ENCODE results near the gene GRIK4. TPM values are rescaled to one million over a fixed set of nuclear protein-coding genes. Genes with fewer than 3 reads are reported as not detected.

Gene GRIK4
- total and polyA plus RNA-seq, 11 donors = 0.04 to 0.45 (median 0.12) TPM; not detected in 6

DNA sequence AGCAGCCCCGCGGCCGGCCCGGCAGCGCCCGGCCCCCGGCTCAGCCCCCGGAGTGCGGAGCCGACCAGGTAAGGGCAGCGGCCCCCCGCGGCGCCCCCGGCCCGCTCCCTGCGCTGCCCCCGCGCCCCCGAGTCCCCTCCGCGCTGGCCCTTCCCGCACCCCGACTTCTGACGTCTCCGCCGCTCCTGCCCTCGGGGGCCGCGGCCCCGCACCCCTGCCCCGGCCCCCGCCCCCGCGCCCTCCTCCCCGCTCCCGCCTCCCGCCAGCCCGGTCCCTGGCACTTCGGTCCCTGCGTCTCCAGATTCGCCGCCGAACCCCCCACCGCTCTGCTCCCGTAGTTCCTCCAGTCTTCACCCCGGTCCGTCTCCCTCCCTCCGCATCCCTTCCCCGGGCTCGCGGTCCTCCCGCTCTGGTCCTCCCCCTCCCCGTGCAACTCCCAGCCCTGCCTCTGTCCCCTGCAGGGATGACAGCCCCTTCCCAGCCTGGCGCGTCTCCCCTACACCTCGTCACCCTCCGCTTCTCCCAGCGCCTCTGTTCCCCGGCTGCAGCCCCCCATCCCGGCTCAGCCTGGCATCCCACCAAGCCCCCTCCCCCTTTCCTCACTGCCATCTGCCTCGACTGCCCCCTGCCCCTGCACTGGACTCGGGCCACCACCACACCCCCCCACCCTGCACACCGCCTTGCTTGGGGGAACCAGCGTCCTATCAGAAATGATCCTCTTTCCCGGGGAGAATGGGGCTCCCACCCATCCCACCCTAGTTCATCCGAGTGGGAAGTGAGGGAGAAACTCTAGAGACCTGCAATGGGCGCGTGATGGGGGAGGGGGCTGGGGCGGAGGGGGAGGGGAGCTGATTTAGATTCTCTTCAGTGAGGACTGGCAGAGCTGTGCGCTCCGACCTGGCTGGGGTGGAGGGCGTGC is 531 bp downstream of the GRIK4 start:
- no peak for TF ChIP-seq POLR2A (IDR thresholded peaks at IDR 0.05)
- TF ChIP-seq, protein P1, sequence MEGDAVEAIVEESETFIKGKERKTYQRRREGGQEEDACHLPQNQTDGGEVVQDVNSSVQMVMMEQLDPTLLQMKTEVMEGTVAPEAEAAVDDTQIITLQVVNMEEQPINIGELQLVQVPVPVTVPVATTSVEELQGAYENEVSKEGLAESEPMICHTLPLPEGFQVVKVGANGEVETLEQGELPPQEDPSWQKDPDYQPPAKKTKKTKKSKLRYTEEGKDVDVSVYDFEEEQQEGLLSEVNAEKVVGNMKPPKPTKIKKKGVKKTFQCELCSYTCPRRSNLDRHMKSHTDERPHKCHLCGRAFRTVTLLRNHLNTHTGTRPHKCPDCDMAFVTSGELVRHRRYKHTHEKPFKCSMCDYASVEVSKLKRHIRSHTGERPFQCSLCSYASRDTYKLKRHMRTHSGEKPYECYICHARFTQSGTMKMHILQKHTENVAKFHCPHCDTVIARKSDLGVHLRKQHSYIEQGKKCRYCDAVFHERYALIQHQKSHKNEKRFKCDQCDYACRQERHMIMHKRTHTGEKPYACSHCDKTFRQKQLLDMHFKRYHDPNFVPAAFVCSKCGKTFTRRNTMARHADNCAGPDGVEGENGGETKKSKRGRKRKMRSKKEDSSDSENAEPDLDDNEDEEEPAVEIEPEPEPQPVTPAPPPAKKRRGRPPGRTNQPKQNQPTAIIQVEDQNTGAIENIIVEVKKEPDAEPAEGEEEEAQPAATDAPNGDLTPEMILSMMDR (IDR thresholded peaks at IDR 0.05) = peak in 1 of 12 donors; percentile 6
- Histone ChIP-seq H3K27me3 (peaks cover 3 to 50% (median 12%) of the 10 kb centered on the region in 9 donors), H3K4me1 (peaks cover 0 to 15% (median 0%) of the 10 kb centered on the region in 12 donors), H3K9me3 (no peaks in the 10 kb centered on the region), H3K27ac (no peak overlapping the region), H3K36me3 (no peaks in the 10 kb centered on the region), H3K4me3 (peak overlapping the region in 9 of 12 donors; percentile 15 to 62 (median 39))
- DNase-seq = no peak
- ATAC-seq = no peak
- intact Hi-C loops (cut with DNase I) = loop anchor here (1.0 to 10.0 kb wide), 18 partner anchors 173 to 1083 kb away; no protein-coding TSS in a partner anchor
- 11 to 23% (median 12%) methylated on average over 32 to 73 of the region's 73 CpGs for WGBS, 4 donors

DNA sequence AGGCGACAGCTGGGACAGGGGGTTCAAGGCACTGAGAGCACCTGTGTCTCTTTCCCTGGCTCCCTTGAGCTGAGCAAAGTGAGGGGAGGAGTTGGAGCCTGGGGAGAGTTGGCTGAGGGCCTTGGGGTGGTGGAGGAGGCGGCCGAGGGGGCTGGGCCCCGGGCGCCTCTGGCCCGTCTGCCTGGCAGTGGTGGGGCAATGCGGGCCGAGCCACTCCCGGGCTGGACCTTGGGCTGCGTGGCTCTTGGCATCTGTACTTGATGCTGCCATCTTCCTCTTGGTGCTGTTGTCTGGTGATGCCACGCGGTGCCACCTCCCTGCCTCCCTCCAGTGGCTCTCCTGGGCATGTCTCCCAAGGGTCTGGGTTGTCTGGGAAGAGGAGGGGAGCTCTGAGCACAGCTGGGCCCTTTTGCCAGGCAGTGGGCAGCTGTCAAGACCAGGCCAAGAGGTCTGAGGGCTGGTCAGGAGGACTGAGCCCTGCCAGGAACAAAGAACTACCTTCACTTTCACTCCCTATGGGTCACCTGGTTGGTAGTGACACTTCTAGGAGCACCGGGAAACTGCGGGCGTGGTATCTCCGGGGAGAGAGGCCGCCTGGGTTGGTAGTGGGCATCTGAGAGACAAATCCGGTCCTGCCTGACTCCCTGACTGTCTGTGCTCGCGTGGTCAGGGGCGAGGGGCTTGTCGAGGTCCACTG is 1.3 kb downstream of the GRIK4 start:
- H3K27ac ChIP-seq = no peak overlapping the region
- WGBS, 4 donors = 80 to 85% (median 82%) methylated on average over 15 to 22 of the region's 22 CpGs
- peaks cover 3 to 44% (median 12%) of the 10 kb centered on the region in 9 donors for H3K27me3 ChIP-seq
- peaks cover 0 to 23% (median 0%) of the 10 kb centered on the region in 12 donors for H3K4me1 ChIP-seq
- intact Hi-C loops (cut with DNase I) = loop anchor here (2.0 to 10.0 kb wide), 11 partner anchors 172 to 1082 kb away; no protein-coding TSS in a partner anchor
- TF ChIP-seq, protein P1 (IDR thresholded peaks at IDR 0.05) = no peak
- no peak for TF ChIP-seq POLR2A (IDR thresholded peaks at IDR 0.05)
- no peak overlapping the region for H3K4me3 ChIP-seq
- H3K36me3 ChIP-seq = no peaks in the 10 kb centered on the region
- DNase-seq (no peak), ATAC-seq (no peak)
- no peaks in the 10 kb centered on the region for H3K9me3 ChIP-seq

DNA sequence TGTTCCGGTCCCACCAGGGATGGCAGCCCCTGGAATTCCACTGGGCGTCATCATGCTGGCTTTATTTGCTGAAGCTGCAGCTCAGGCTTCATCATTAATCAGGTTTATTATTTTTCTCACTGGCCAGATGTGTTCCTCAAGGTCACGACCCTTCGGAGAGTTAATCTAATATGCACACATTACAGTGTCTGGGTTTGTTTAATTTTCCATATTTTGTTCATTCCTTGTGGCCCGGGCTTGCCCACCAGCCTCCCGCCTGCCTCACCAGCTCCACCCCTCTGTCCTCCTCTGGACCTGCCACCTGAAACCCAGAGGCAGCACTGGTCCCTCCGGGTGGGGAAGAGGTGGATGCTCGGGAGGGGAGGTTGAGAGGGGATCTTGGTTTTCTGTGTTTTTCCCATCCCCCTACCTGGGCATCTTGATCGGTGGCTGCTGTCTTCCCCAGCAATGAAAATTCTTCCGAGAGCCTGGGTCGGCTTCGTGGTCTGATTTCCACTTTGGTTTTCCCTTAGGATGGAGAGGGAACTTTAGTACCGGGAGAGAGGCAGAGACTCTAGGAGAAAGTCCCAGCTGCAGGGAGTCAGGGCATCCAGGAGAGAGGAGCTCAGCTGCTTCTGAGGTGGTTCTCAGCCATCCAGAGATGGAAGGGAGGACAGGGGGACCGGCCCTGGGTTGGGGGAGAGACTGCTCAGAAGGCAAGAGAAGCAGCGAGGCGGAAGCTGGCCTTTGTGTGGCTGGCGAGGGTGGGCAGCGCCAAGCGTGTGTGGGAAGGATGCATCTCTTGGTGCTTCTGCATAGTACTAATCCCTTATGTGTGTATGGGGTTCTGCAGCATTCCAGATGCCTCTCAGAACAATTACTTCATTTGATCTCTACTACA is 2.1 kb downstream of the GRIK4 start:
- peaks cover 3 to 45% (median 11%) of the 10 kb centered on the region in 9 donors for H3K27me3 ChIP-seq
- DNase-seq = no peak
- intact Hi-C loops (cut with DNase I) = loop anchor here (2.0 to 10.0 kb wide), 11 partner anchors 171 to 1081 kb away; no protein-coding TSS in a partner anchor
- WGBS, 4 donors = 68 to 76% (median 73%) methylated on average over 19 of the region's 19 CpGs
- no peaks in the 10 kb centered on the region for H3K9me3 ChIP-seq
- peaks cover 0 to 23% (median 0%) of the 10 kb centered on the region in 12 donors for H3K4me1 ChIP-seq
- no peak overlapping the region for H3K4me3 ChIP-seq
- no peaks in the 10 kb centered on the region for H3K36me3 ChIP-seq
- ATAC-seq = no peak
- TF ChIP-seq, protein P1 (IDR thresholded peaks at IDR 0.05) = no peak
- TF ChIP-seq POLR2A (IDR thresholded peaks at IDR 0.05) = no peak
- no peak overlapping the region for H3K27ac ChIP-seq
